Progenitor cell of endocrine pancreas (in vitro differentiated cells): ENCODE data around the gene SLF2. TPM values are rescaled to one million over a fixed set of nuclear protein-coding genes. Genes with fewer than 3 reads are reported as not detected.

Experiments
- DNase-seq: peaks from one replicate; pipeline ENCODE4 v3.0.0; 2021; ENCODE audit warnings: low spot score; ENCODE audit not compliant: unreplicated experiment
- H3K27ac Mint-ChIP-seq: 2 replicates; pipeline ENCODE4 v1.8.0; 2021; ENCODE audit warnings: mild to moderate bottlenecking, moderate library complexity, mixed read lengths
- H3K27me3 Mint-ChIP-seq: 2 replicates; pipeline ENCODE4 v1.8.0; 2021; ENCODE audit warnings: mixed read lengths
- H3K36me3 Mint-ChIP-seq: 2 replicates; pipeline ENCODE4 v1.8.0; 2022; ENCODE audit warnings: mixed read lengths; ENCODE audit not compliant: insufficient read depth
- H3K4me1 Mint-ChIP-seq: 2 replicates; pipeline ENCODE4 v1.8.0; 2021; ENCODE audit warnings: low read depth, mixed read lengths
- H3K4me3 Mint-ChIP-seq: 2 replicates; pipeline ENCODE4 v1.8.0; 2021; ENCODE audit warnings: low read depth, mild to moderate bottlenecking, moderate library complexity, mixed read lengths
- H3K9me3 Mint-ChIP-seq: 2 replicates; pipeline ENCODE4 v1.8.0; 2021; ENCODE audit warnings: low read depth, mixed read lengths
- CTCF ChIP-seq: fragments of 200-600 bp; sonication (generic); IDR thresholded peaks from one replicate; pipeline ENCODE4 v1.5.0; 2021; ENCODE audit warnings: antibody characterized with exemption, mild to moderate bottlenecking; ENCODE audit not compliant: unreplicated experiment
- total RNA-seq: library from RNA; stranded (reverse); gene quantifications from 2 replicates; pipeline ENCODE4 v1.2.1, GENCODE V29; 2021

Gene SLF2
- total RNA-seq, 1 donor from 2014 or later, result 31.8 TPM

DNA sequence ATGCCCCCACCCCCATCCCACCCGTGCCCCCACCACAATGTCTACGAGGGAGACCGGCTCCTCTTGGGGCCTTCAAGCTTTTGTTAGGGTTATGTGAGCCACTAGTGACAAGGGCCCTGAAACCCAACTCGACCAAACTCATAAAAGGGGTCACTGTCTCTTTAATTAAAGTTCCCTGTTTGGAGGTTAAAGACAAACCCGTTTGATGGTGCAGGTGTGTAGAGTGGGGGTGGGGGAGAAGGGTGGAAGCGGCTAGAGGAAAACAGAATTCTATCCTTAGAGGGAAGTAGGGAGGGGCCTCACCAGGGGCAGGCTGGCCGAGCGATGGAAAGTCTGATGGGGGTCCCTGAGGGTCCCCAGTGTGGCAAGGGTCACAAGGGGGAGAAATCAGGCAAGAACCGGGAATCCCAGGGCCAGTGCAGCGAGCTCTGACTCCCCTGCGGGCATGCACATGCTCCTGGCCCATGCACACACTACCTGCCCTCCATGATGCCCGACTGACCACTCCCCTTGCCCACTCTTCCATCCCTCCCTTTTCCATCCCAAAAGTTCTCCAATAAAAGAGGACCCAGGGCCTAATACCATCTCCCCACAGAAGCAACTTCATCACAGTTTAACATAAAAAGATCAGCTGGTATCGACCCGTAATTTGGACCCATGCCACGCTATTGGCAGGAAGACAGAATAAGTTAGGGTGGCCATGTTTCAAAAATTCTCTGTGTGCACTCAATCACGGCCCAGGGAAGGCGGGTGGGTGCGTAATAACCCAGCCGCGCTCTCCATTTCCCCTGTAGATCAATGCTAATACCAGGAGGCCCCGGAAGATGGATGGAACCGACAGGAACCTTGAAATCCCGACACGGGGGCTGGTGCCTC lies 35.9 kb upstream of the SLF2 start:
- Mint-ChIP-seq H3K9me3 (no peaks in the 10 kb centered on the region), H3K27ac (no peak overlapping the region), H3K27me3 (peaks cover 56% of the 10 kb centered on the region), H3K4me1 (peaks cover 13% of the 10 kb centered on the region), H3K36me3 (no peaks in the 10 kb centered on the region), H3K4me3 (no peak overlapping the region)
- no peak for TF ChIP-seq CTCF
- no peak for DNase-seq

GRCh38 chr10:100877461-100877850 lies 35.3 kb upstream of the SLF2 start:
- Mint-ChIP-seq H3K27ac (no peak overlapping the region), H3K4me3 (no peak overlapping the region), H3K36me3 (no peaks in the 10 kb centered on the region), H3K4me1 (peaks cover 18% of the 10 kb centered on the region), H3K9me3 (no peaks in the 10 kb centered on the region), H3K27me3 (peaks cover 60% of the 10 kb centered on the region)
- TF ChIP-seq CTCF, result no peak
- no peak for DNase-seq

GRCh38 chr10:100878291-100878910 lies 34.4 kb upstream of the SLF2 start:
- Mint-ChIP-seq H3K27me3 (peaks cover 57% of the 10 kb centered on the region), H3K27ac (no peak overlapping the region)

GRCh38 chr10:100879741-100880360 lies 32.9 kb upstream of the SLF2 start:
- no peak for DNase-seq
- H3K36me3 Mint-ChIP-seq, result no peaks in the 10 kb centered on the region
- TF ChIP-seq CTCF, result no peak
- peaks cover 16% of the 10 kb centered on the region for H3K4me1 Mint-ChIP-seq
- H3K27me3 Mint-ChIP-seq, result peaks cover 48% of the 10 kb centered on the region
- no peak overlapping the region for H3K27ac Mint-ChIP-seq
- no peaks in the 10 kb centered on the region for H3K9me3 Mint-ChIP-seq
- H3K4me3 Mint-ChIP-seq, result no peak overlapping the region

More at GRCh38 chr10:100878291-100878910, 34.4 kb upstream of the SLF2 start:
- Mint-ChIP-seq H3K9me3 (no peaks in the 10 kb centered on the region), H3K36me3 (no peaks in the 10 kb centered on the region), H3K4me1 (peaks cover 18% of the 10 kb centered on the region), H3K4me3 (no peak overlapping the region)
- peak; percentile 43 for DNase-seq
- peak; percentile 75 for TF ChIP-seq CTCF

DNA sequence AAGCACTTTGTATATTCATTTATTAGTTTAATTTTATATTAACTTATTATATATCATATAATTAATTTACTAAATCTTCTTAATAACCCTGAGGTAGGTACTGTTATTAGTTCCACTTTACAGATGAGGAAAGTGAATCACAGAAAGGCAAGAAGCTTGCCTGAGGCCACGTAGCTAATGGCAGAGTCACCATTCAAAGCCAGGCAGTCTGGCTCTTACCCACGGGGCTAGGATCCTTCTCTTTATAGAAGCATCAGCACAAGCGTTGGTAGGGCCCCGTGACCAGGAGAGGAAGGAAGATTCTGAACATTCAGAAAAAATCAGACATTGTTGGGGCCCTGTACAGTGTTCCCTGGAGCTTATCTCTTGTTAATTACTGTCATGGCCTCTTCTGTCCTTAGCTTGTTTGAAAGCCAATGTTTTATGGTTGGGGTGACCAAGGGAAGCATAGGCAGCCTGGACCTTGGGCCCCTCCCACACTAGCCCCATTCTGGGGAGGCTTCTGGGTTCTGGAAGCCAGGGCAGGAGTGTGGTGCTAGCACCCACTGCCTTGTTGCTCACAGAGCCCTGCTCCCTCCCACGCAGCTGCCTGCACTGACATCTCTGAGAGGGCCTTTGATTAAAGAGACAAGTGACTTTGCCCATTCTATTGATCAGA lies 31.1 kb upstream of the SLF2 start:
- TF ChIP-seq CTCF, result no peak
- H3K27ac Mint-ChIP-seq, result no peak overlapping the region
- peaks cover 11% of the 10 kb centered on the region for H3K4me1 Mint-ChIP-seq
- H3K36me3 Mint-ChIP-seq, result no peaks in the 10 kb centered on the region
- H3K9me3 Mint-ChIP-seq, result no peaks in the 10 kb centered on the region
- H3K4me3 Mint-ChIP-seq, result no peak overlapping the region
- no peak for DNase-seq
- H3K27me3 Mint-ChIP-seq, result peaks cover 37% of the 10 kb centered on the region
